22Rv1 (cell line): Measurements from ENCODE around the gene RPTOR.

Experiments used
- H3K27ac ChIP-seq: fragments of 450-650 bp; 2 replicates; pipeline ENCODE4 v1.5.1; 2017
- ZFX ChIP-seq: fragments of 450-650 bp; IDR thresholded peaks from 2 replicates; pipeline ENCODE4 v1.6.1; 2017; ENCODE audit warnings: antibody characterized with exemption, borderline replicate concordance
- TF ChIP-seq, protein P1 (sequence below): fragments of 450-650 bp; IDR thresholded peaks from 2 replicates; pipeline ENCODE4 v1.5.1; 2017; ENCODE audit warnings: mild to moderate bottlenecking

Gene RPTOR

DNA sequence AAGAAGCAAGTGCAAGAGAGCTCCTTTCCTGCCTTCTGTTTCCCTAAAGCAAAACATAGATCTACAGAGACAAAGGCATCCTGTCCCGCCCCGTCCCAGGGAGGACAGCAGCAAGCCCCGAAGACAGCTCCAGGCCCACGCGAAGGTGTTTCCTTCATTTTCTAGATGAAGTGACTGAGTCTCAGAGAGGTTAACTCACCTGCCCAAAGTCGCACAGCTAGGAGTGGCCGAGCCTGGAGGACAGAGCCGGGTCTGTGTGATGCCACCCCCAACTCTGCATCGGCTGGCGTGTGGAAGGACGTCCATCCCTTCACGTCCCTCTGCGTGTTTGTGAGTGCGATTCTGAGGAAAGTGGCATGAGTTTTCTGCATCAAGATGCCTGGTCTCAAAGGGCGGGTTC is 259.8 kb downstream of the RPTOR start:
- H3K27ac ChIP-seq = no peak overlapping the region

DNA sequence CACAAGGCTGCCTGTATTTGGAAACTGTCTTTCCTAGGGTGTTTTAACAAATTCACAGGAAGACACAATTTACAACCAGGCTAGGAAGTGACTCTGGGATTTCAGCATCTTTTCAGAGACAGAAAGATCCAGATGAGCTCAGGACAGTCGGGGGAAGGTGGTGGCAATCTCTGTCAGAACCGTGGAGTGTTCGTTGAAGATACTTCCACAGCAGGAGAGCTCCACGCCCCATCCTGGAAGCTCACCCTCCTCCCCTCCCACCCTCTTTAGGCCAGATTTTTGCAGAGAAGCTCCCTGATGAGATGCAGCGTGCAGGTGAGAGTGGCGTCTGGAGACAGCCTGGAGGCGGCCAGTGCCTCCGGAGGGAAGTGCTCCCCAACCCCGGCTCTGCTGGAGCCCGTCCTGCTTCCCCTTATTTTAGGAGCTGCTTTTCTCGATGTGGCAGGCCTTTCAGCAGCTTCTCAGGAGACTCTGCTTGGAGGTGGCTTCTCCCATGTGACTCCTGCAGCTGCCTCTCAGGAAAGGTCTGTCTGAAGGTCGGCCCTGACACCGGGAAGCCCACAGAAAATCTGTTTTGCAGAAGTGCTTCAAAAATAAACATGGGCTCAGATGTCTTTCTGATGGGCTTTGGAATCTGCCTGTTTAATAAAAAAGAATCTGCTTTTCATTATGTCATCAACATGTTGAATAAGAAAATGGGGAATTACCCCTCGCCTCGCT is 260.6 kb downstream of the RPTOR start:
- no peak overlapping the region for H3K27ac ChIP-seq
- TF ChIP-seq ZFX = no peak
- TF ChIP-seq, protein P1, sequence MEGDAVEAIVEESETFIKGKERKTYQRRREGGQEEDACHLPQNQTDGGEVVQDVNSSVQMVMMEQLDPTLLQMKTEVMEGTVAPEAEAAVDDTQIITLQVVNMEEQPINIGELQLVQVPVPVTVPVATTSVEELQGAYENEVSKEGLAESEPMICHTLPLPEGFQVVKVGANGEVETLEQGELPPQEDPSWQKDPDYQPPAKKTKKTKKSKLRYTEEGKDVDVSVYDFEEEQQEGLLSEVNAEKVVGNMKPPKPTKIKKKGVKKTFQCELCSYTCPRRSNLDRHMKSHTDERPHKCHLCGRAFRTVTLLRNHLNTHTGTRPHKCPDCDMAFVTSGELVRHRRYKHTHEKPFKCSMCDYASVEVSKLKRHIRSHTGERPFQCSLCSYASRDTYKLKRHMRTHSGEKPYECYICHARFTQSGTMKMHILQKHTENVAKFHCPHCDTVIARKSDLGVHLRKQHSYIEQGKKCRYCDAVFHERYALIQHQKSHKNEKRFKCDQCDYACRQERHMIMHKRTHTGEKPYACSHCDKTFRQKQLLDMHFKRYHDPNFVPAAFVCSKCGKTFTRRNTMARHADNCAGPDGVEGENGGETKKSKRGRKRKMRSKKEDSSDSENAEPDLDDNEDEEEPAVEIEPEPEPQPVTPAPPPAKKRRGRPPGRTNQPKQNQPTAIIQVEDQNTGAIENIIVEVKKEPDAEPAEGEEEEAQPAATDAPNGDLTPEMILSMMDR = no peak

More for the DNA sequence above, 259.8 kb downstream of the RPTOR start:
- TF ChIP-seq, protein P1 = no peak
- TF ChIP-seq ZFX = no peak

DNA sequence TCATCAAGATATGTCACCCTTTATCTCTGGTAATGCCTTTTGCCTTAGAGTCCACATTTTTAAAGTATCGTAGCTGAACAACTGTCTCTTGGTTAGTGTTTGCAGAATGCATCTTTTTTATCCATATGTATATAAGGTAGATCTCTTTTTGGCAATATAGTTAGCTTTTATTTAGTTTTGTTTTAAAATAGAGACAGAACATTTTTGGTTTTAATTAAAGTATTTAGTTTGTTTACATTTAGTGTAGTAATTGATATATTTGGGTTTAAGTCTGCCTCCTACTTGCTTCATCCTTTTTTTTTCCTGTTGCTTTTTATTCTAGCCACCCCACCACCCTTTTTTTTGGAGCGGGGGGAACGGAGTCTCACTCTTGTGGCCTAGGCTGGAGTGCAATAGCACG is 262.4 kb downstream of the RPTOR start:
- TF ChIP-seq, protein P1 = no peak
- no peak overlapping the region for H3K27ac ChIP-seq

DNA sequence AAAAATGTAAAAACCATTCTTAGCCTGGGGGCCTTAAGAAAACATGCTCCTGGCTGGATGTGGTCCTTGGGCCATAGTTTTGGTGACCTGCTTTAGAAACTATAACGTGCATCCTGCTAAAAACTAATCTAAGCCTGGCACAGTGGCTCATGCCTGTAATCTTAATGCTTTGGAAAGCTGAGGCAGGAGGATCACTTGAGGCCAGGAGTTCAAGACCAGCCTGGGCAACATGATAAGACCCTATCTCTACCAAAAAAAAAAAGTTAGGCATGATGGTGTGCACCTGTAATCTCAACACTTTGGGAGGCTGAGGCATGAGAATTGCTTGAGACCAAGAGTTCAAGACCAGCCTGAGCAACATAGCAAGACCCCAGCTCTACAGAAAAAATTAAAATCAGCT is 263.2 kb downstream of the RPTOR start:
- no peak overlapping the region for H3K27ac ChIP-seq
- no peak for TF ChIP-seq ZFX
- TF ChIP-seq, protein P1 = no peak

DNA sequence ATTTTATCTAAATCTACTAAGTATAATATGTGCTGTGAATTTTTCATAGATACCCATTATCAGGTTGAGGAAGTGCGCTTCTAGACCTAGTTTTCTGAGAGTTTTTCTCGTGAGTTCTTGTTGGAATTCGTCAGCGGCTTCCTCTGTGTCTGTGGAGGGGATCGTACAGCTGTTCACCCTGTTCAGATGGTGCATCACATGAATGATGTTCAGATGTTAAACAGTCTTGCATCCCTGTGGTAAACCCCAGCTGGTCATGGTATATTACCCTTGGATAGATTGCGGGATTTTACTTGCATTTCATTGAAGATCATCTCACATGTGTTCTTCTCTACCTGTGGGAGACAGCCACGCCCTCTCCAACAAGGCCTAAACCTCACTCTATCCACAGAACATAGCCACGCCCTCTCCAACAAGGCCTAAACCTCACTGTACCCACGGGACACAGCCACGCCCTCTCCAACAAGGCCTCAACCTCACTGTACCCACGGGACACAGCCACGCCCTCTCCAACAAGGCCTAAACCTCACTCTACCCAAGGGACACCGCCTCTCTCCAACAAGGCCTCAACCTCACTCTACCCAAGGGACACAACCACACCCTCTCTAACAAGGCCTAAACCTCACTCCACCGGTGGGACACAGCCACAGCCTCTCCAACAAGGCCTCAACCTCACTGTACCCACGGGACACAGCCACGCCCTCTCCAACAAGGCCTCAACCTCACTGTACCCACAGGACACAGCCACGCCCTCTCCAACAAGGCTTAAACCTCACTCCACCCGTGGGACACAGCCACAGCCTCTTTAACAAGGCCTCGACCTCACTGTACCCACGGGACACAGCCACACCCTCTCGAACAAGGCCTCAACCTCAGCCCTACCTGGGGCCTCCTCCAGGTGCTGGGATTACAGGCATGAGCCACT is 266.8 kb downstream of the RPTOR start:
- TF ChIP-seq ZFX = no peak
- TF ChIP-seq, protein P1 = no peak
- no peak overlapping the region for H3K27ac ChIP-seq

DNA sequence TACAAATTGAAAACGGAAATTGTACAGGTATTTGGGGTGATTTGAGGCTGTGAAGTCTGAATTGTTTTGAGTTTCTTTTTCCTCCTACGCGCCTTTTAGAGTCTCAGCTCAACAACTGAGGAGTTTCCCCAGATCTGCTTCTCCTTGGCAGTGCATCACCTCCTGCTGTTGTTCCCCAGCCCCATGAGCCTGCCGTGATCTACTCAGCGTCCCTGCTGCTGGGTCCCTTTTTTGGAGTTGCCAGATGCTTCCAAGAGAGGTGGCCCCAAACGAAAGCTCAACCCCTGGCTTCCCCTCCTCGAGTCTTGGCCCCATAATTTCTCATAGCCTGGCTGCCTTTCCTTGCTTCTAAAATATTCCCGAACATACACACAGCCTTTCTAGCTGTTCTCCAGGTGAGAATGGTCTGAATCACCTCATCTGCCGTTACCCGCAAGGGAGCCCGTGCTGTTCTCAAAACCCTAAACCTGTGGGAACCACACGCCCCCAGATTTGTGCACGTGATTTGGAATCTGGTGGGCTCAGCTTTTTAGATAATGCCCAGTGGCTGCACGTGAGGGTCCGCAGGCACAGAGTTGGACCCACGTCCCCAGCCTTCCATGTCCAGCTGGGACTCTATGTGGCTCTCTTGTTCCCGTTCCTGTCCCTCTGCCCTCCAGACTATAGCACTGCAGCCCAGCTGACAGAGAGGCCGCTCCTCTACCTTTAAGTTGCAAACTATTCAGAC is 267.9 kb downstream of the RPTOR start:
- H3K27ac ChIP-seq = no peak overlapping the region
- TF ChIP-seq, protein P1 = no peak
- no peak for TF ChIP-seq ZFX
